GM10847 (cell line): ENCODE measurements around the gene MRFAP1.

Experiments
- POLR2A ChIP-seq: IDR thresholded peaks from 2 replicates; pipeline ENCODE4 v1.6.1; 2011; ENCODE audit not compliant: insufficient read length; ENCODE audit errors: extremely low read depth

The MRFAP1 gene

GRCh38 chr4:6606465-6607235 is 33.8 kb upstream of the MRFAP1 start:
- no peak for TF ChIP-seq POLR2A

GRCh38 chr4:6607368-6608055 is 33.0 kb upstream of the MRFAP1 start:
- TF ChIP-seq POLR2A: no peak

DNA sequence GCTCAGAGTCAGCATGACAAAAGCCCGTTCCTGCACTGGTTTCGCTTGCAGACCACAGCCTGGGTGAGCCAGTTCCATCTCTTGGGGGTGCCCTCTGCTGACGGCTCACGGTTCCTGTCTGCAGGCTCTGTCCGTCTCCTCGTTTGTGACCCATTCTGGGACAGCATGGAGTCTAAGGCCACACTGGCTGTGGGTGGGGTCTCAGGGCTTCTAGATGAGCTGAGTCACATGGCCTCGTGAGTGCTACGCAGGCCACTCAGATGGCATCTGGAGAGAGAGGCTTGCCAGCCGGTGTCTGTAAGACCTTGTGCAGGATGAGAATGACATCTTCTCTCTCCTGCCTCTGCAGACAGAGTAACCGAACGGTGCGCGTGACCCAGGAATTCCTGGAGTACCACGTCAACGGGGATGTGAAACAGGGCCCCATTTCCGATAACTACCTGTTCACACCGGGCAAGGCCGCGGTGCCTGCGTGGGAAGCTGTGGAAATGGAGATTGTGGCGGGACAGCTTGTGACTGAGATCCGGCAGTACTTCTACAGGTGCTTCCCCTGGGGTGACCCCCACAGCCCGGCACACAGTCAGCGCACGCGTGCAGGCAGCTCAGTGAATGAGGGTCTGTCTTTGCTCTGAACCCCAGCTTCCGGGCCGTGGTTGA is 31.6 kb upstream of the MRFAP1 start:
- no peak for TF ChIP-seq POLR2A

GRCh38 chr4:6609415-6610079 is 30.9 kb upstream of the MRFAP1 start:
- TF ChIP-seq POLR2A: no peak

- TF ChIP-seq POLR2A: no peak
Observed at GRCh38 chr4:6610856-6611430, 29.5 kb upstream of the MRFAP1 start.

DNA sequence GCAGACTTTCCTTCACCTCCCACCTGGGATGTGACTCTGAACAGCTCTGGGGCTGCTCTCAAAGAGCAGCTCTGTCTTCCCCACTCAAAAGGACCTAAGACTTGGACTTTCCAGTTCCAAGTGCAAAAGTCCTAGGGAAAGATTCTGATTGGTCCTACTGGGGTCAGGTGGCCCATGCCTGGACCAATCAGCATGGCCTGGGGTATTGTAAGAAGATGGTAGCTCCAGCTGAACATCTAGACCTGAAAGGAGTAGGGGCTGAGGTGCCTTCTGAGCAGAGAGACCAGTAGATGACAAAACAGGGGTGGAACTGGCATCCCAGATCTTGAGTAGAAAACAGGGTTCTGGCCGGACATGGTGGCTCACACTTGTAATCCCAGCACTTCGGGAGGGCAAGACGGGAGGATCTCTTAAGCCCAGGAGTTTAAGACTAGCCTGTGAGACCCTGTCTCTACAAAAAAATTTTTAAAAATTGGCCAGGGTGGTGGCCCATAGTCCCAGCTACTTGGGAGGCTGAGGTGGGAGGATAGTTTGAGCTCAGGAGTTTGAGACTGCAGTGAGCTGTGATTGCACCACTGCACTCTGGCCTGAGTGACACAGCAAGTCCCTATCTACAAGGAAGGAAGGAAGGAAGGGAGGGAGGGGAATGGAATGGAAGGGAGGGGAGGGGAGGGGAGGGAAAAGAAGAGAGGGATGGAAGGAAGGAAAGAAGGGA is 27.4 kb upstream of the MRFAP1 start:
- no peak for TF ChIP-seq POLR2A

DNA sequence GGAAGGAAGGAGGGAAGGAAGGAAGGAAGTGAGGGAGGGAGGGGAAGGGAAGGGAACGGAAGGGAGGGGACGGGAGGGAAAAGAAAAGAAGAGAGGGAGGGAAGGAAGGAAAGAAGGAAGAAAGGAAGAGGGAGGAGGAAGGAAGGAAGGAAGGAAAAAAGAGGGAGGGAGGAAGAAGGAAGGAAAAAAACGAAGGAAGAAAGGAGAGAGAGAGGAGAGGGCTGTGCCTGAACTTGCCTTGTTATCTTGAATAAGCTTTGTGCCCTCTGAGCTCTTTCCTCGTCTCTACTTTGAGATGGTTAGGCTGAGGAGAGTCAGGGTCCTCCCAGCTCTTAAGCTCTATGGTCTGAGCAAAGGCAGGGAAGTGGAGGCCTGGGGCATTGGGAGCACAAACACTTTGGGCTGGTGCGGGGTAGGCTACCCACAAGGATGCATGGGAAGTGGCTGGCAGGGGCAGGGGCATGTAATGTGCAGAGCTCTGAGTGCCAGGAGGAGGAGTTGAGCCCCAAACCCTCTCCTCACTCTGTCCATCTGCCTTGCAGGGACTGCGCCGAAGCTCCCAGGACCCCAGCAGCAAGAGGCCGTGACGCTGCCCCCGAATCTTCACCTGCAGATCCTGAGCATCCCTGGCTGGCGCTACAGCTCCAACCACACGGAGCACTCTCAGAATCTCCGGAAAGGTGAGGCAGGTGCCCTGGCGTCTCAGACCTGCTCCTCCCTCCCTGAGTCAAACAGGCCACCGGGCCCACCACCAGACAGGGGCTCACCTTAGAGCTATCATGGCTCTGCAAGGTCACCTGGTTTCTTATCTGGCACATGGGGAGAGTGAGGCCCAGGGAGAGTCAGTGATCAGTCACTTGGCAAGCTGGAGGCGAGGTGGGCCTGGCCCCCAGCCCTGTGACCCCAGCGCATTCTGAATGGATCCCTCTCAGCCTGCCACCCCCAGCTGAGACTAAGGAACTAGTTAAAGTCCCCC is 26.5 kb upstream of the MRFAP1 start:
- no peak for TF ChIP-seq POLR2A

DNA sequence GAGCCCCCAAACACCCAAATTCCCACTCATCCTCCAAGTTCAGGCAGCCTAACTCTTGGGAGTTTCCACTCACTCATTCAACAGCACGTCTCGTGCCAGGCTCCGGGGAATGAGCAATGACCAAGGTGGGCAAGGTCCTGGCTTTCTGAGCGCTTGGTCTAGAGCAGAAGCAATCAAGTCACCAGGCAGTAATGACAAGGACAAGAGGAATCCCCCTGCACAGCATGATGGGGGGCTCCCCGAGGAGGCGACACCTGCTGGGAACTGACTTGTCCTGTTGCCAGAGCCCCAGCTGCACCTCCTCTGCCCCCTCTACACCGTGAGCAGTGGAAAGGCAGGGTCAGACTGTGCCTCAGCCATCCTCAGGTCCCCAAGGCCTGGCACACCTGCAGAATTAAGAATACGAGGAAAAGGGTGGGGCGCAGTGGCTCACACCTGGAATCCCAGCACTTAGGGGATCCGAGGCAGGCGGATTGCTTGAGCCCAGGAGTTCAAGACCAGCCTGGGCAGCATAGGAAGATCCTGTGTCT is 25.7 kb upstream of the MRFAP1 start:
- no peak for TF ChIP-seq POLR2A

GRCh38 chr4:6616087-6616995 is 24.1 kb upstream of the MRFAP1 start:
- no peak for TF ChIP-seq POLR2A

GRCh38 chr4:6617246-6617645 is 23.2 kb upstream of the MRFAP1 start:
- no peak for TF ChIP-seq POLR2A

- TF ChIP-seq POLR2A: no peak
Observed at GRCh38 chr4:6618386-6619115, 21.9 kb upstream of the MRFAP1 start.

GRCh38 chr4:6619116-6619465 is 21.4 kb upstream of the MRFAP1 start:
- no peak for TF ChIP-seq POLR2A
